T-helper 1 cell (primary cell): ENCODE data around the gene GTF3A.
"Not testable (repeated sequence)": the region's sequence is repeated elsewhere in the genome, so short reads cannot be mapped to it uniquely, and the experiment has no call there.

Experiments used
- DNase-seq, 5 donors: peaks; one replicate each; pipeline ENCODE4 v3.0.0-alpha.2; 2012 to 2020
- total RNA-seq, 4 donors: gene quantifications; one replicate each; lab custom pipeline; 2026; lab: John Stamatoyannopoulos, UW

The GTF3A gene
- total RNA-seq: 128 to 188 (median 151) reads per million in 4 donors

DNA sequence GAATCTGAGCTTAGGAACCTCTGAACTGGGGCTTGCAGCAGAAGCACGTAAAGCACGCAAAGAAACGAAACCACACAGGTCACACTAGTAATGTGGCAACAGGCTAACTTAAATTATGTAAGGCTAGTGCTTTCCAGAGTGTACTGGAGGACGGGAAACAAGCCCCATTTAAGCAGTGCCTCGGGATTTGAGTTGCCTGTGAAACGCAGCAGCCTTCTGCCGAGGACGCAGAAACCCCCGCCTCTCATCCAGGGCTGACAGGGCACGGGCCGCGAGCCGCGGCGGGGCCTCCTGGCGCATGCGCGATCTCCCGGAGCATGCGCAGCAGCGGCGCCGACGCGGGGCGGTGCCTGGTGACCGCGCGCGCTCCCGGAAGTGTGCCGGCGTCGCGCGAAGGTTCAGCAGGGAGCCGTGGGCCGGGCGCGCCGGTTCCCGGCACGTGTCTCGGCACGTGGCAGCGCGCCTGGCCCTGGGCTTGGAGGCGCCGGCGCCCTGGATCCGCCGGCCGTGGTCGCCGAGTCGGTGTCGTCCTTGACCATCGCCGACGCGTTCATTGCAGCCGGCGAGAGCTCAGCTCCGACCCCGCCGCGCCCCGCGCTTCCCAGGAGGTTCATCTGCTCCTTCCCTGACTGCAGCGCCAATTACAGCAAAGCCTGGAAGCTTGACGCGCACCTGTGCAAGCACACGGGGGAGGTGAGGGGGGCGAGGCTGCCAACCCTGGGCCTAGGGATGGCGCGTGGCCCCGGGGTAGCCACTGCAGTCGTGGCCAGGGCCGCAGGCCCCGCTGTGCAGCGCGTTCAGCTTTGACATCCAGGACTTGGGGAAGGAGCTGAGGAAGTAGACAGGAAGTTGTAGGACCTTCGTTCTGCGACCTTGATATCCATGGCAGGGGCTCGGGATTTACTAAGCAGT is at the start of gene GTF3A:
TSS of gene GTF3A (plus strand) at position 374 of the 912 bp plus-strand sequence.
- peak; percentile 77 to 91 (median 81) for DNase-seq

- DNase-seq: peak in 4 of 5 donors; percentile 23 to 55 (median 32)
Observed at GRCh38 chr13:27374650-27375049, 49.8 kb upstream of the GTF3A start.

DNA sequence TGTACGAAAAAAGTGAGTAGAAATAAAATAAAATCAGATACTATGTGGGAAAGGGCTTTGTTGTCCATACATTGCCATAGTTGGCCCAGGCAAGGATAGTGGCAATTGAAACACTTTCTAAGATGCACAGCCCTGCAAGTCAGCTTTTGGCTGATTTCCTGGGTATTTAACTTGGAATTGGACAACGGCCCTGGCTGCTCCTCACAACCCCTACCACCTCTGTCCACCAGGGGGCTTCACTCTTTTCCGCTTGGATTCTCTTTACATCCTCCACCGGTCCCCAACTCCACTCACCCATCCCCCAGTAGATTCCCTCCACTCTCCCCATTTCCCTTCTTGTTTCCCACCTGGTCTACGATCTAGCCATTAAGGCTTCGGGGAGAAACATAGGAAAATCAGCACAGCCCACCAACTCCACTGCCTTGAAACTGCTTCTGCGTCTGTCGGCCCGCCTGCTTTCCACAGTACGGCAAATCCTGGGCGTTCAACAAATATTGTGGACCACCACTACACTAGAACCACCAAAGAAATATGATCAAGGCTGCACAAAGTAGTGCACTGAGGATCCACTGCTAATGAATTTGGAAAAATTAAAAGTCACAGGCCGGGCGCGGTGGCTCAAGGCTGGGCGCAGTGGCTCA is 48.6 kb upstream of the GTF3A start:
- peak in 4 of 5 donors; percentile 14 to 43 (median 28) for DNase-seq

- no peak for DNase-seq
Observed at GRCh38 chr13:27379126-27379525, 45.3 kb upstream of the GTF3A start.

- peak in 4 of 5 donors; percentile 24 to 48 (median 28) for DNase-seq
Observed at GRCh38 chr13:27379694-27380641, 44.5 kb upstream of the GTF3A start.

DNA sequence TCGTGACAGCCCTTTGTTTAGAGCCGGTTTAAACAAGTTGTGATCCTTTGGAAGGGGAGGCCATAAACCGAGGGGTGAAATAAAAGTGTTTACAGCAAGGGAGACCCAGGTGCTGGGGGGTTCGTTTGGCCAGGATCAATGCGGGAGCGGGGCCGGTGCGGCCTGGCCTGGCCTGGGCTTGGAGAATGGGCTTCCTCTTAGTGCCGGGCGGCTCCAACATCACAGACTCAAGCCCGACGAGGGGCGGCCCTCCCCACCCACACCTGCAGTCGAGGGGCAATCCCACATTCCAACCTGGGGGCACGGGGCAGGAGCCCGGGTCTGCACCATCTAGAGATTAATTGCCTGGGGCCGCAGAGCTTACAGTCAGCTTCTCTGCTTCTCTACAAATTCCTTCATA is 42.8 kb upstream of the GTF3A start:
- no peak for DNase-seq

DNA sequence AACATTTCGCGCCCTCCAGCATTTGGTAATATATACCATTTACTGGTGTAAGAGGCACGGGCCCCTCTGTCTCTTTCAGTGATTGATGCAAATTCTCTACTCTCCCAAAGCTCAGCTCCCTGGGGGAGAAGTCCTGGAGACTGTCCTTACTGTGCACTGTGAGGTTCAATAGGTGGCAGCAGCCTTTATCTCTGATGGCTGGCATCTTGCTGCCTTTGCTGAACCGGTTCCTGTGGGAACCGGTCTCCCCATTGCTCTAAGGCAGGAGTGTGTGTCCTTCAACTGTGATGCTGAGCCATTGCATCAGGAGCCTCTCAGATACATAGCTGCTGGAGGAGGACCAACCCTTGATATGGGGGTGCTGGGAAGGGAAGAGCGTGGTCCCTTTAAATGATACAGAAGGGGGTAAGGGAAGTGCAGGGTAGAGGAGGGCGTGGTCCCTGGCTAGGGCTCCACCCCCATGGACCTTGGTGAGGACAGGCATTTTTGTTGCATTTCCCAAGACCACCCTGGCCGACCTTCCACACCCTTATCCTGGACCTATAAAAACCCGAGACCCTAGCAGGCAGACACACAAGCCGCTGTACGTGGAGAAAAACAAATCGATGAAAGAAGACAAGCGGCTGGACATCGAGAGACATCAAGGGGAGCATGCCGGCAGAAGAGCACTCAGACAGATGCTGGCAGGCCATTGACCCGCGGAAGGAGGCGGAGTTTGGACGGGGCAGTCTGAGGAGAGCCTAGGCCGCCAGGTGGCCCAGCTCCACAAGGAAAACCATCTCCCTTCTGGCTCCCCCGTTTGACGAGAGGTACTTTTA is 41.1 kb upstream of the GTF3A start:
- no peak for DNase-seq

DNA sequence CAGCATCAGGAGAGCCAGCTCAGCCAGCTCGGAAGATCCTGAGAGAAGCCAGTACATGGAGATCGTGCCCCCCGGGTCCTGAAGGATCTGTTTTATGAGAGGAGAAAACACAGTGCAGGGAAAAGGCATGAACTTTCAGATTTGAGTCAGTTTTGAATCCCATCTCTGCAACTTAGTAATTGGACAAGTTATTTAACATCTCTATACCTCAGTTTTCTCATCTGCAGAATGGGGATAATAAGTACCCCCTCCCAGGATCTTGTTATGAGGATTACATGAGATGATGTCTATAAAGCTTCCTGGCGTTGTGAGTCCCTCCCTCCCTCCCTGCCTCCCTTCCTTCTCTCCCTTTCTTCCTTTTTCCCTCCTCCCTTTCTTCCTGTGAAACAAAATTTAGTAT is 40.1 kb upstream of the GTF3A start:
- no peak for DNase-seq

DNA sequence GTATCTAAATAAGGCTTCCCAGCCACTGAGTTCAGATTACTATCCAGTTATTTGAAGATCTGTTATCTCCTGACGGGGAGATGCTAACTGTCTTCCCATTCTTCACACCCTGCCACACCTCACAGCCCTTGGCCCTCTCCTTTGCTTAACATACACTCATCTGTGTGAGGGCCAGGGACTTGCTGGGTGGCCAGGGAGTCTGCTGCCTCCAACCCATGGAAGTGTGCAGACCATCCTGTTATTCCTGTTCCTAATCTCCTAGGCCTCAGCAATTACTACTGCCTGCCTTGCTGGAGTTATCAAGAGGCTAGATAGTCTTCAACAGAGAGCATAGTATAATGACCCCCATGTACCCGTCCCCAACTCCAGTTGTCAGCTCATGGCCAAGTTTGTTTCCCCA is 36.2 kb upstream of the GTF3A start:
- DNase-seq: no peak

GRCh38 chr13:27389891-27390290 is 34.5 kb upstream of the GTF3A start:
- no peak for DNase-seq

- DNase-seq: no peak
Observed at GRCh38 chr13:27391471-27391870, 32.9 kb upstream of the GTF3A start.

- DNase-seq: no peak
Observed at GRCh38 chr13:27393101-27393500, 31.3 kb upstream of the GTF3A start.

- no peak for DNase-seq
Observed at GRCh38 chr13:27395007-27395510, 29.4 kb upstream of the GTF3A start.

GRCh38 chr13:27396252-27396846 is 28.1 kb upstream of the GTF3A start:
- DNase-seq: no peak

DNA sequence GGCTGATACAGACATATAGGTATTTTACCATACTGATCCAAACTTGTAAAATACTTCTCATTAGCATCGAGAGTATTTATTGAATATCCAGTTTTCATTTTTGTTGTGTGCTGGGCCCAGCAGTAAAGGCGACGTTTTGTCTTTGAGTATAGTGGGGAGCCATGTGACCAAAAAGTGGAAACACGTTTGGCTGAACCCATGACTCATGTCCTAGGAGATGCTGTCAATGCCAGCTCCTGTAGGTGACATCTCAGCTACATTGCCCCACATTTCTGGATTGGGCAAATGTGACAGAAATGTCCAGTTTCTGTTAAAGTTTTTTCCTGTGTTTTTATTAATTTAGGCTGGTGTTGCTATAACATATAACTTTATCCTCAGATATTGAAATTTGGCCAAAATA is 26.1 kb upstream of the GTF3A start:
- DNase-seq: no peak

DNA sequence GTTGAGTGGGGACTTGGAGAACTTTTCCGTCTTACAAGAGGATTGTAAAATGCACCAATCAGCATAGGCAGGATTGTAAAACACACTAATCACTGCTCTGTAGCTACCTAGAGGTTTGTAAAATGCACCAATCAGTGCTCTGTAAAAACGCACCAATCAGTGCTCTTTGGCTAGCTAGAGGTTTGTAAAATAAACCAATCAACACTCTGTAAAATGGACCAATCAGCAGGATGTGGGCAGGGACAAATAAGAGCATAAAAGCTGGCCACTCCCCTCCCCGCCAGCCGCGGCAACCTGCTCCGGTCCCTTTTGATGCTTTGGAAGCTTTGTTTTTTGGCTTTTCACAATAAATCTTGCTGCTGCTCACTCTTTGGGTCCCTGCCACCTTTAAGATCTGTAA is 24.0 kb upstream of the GTF3A start:
- not testable (repeated sequence) for DNase-seq

DNA sequence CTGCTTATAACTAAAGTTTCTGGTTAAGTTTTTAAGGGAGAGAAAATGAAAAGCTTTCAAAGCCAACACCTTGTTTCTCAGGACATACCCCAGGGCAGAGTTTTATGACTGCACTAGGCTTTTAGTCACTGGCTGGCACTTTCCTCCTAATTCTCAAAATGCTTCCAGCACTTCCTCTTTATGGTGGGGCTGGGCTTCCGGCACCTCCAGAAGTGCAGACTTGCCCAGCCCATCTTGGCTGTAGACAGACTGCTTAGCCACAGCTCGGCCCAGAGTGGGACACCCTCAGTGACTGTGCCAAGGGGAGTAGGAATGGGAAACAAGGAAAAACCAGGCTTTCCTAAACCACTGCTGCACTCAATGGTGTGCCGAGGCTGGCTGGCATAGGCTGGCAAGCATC is 23.2 kb upstream of the GTF3A start:
- no peak for DNase-seq

DNA sequence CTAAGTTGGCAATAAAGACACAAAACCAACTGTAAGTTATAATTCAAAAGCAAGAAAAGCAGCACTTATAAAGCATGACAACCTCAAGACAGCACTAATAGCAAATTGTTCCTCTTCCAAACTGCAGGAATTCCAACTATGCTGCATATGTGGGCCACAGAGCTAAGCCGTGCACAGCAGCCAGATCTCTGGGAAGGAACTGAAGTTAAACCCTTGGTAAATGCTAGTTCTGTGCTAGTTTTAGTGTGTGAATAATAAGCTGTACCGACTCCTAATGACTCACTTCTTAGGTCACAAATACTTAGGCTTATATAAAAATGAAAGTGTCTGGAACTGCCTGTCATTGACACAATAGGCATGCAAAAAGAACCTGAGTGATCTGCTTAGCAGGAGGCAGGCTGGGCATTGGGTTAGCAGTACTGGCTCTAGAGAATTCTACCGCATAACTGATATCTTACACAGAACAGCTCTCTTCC is 21.2 kb upstream of the GTF3A start:
- DNase-seq: no peak

GRCh38 chr13:27403727-27404385 is 20.6 kb upstream of the GTF3A start:
- no peak for DNase-seq

DNA sequence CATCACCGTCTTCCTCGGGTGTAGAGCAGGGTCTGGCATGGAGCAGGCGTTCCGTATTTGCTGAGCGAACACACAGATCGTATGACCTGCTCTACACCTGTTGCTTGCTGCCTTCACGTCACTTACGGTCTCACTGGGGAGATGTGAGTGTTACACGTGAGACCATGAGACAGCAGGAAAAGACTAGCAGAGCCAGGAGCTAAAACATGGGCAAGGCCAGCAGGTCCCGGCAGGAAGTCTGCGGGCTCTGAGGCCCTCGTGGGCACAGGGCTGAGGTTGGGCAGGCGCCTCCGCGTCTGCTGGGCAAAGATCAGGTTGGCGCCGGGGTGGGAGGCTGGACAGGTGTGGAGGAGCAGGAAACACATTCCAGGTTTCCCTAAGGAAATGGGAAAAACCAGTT is 19.7 kb upstream of the GTF3A start:
- no peak for DNase-seq
